GOT3 (cell line): ENCODE data around the gene IL34.
A peak's percentile ranks its signal among the peaks of the same experiment; 100 is the strongest.

ENCODE experiments used
- DNase-seq: peaks from one replicate; lab custom pipeline; 2025; ENCODE audit warnings: mixed read lengths; lab: John Stamatoyannopoulos, UW

IL34 gene

GRCh38 chr16:70702624-70703023, 56.3 kb downstream of the IL34 start:
- no peak for DNase-seq

- peak; percentile 57 for DNase-seq
Measured at GRCh38 chr16:70703041-70703834, 56.9 kb downstream of the IL34 start.

- no peak for DNase-seq
Measured at GRCh38 chr16:70703835-70704381, 57.5 kb downstream of the IL34 start.

GRCh38 chr16:70704586-70704985, 58.2 kb downstream of the IL34 start:
- DNase-seq: no peak

GRCh38 chr16:70705056-70705455, 58.7 kb downstream of the IL34 start:
- no peak for DNase-seq

- peak; percentile 42 for DNase-seq
Measured at GRCh38 chr16:70706948-70707465, 60.6 kb downstream of the IL34 start.

- no peak for DNase-seq
Measured at GRCh38 chr16:70708366-70709246, 62.2 kb downstream of the IL34 start.

GRCh38 chr16:70709457-70709856, 63.1 kb downstream of the IL34 start:
- DNase-seq: no peak

GRCh38 chr16:70709942-70710341, 63.6 kb downstream of the IL34 start:
- no peak for DNase-seq
